T-helper 2 cell (primary cell): ENCODE results near the gene ASCC2.

Experiments
- DNase-seq, 5 experiments: peaks; one replicate each; pipeline versions ENCODE4 v3.0.0 to v3.0.0-alpha.2; 2012 to 2022

ASCC2 gene

DNA sequence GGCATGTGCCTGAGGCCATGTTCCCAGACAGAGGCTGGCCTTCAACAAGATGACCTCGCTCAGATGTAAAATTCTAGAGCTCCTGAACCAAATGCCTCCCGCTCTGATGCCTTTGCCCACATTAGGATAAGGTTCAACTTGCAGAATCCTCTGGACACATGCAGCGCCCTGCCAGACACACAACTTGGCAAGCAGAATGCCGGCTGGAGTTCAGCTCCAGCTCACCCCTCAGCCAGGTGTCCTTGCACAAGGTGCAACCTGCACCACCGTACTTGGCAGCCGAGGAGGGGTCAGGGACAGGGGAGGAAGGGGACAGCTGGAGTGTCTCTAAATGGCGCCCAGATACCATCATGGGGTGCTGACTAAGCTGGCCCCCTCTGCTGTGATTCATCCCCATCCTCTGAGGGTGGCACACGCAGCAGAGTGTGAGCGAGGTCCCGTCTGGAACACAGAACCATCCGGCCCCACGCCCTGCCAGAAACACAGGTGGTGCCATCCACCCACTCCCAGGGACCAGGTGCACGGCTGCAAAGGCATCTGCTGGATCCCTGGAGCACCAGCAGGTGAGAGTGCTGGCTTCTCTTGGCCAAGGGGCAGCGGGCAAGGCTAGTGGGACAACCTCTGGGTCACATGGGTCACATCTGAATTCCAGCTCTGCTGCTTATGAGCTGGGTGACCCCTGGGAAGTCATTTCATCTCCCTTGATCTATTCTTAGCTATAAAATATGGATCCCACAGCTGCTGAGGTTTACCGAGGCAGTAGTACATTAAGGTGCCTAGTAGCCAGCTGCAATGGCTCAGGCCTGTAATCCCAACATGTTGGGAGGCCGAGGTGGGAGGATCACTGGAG, 84.0 kb downstream of the ASCC2 start:
- DNase-seq = no peak

DNA sequence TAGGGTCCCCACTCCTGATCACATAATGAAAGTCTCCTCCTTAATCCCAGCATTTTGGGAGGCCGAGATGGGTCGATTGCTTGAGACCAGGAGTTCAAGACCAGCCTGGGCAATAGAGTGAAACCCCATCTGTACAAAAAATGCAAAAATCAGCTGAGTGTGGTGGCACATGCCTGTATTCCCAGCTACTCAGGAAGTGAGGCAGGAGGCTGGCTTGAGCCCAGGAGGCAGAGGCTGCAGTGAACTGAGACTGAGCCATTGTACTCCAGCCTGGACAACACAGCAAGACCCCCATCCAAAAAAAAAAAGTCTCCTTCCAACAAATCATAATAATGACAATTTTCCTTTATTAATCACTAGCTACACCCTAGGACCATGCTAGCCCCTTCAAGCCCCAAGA, 86.4 kb downstream of the ASCC2 start:
- no peak for DNase-seq

DNA sequence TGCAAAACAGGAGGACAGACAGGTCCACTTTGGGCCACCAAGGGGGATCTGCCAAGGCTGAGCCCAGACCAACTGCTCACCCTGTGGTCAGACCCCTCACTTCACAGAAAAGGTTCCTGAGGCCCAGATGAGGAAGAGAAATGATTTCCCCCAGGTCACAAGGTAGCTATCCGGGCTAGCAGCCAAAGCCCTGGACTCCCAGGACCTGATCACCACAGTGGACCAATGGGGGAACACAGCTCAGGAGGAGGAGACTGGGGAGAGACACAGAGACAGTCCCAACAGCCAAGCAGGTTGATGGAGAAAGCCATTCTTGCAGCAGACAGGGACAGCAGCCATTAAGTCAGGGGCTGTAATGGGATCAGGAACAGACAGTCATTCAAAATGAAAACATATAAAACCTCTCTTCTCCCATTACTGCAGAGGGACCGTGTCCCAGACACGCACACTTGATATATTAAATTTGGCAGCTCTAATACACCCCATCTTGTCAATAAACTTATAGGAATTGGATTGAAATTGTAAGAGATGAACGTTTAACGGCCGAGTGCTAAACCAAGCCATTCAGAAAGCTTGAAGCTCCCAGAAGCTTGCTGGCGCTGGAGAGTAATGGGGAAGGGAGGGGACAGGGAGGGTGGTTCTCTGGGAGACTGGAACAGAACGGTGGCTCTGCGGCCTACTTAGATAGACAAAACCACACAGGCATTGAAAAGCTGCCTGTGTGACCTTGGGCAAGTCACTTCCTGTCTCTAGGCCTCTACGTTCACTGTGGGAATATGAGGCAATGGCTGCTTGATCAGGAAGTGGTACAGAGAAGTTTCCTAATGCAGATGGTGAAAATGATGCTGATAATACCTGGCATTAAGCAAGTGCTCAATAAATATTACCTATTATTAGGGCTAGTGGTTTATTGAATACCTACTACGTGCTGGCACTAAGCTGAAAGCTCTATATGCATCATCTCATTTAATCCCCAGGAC, 87.2 kb downstream of the ASCC2 start:
- DNase-seq = peak in 1 of 5 experiments; percentile 74

DNA sequence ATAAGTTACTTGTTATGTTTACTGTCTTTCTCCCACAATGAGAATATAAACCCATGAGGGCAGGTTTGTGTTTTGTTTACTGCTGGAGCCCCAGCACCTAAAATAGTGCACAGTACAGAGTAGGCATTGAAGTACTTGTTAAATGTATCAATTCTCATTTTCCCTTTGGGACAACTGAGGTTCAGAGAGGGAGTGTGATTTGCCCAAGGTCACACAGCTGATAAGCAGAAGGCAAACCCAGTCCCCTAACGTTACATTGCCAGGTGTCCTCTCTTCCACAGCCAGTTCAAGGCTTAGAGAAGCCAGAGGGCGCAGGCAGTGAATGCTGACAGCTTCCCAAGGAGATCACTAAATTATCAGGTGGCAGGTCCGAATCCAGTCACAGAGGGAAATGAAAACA, 88.0 kb downstream of the ASCC2 start:
- DNase-seq = no peak

DNA sequence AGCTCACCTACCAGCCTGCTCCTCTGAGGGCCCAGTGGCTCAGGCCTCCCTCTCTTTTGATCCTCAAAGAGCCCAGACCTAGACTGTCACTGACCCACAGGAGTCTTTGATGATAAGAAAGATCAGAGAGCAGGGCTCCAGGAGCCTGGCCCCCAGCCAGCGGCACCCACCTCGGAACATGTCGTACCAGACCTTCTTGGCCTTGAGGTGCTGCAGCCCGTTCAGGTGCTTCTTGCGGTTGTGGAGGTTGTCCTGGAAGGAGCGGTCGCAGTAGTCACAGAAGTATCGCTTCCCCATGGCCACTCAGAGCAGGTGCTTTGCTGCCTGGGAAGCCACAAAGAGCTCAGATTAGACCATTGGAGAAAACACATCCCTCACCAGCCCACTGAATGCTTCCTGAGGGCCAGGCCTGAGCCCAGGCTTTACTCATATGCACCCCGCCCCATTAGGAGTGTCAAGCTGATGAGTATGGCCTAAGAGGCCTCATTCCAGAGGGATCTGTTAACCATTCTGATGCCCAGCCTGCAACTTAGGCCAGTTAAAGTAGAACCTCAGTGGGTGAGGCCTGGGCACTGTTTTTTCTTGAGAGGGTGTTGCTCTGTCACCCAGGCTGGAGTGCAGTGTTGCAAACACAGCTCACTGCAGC, 89.7 kb downstream of the ASCC2 start:
- no peak for DNase-seq

DNA sequence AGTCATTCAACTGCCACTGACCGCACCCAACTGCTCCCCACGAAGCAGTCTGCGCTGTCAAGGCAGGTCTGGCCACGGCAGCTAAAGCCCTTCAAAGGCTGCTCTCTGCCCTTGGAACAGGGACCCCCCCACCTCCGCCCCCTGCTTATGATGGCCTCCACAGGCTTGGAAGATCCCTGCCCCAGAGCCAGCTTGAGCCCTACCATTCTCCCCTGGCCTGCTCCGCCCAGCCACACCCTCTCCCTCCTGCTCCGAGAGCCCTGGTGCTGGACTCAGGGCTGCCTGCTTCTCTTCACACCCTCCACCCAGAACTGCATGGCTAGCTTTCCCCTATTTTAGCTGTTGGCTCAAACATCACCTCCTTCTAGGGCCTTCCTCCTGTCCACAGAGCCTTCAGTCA, 90.2 kb downstream of the ASCC2 start:
- DNase-seq = no peak

DNA sequence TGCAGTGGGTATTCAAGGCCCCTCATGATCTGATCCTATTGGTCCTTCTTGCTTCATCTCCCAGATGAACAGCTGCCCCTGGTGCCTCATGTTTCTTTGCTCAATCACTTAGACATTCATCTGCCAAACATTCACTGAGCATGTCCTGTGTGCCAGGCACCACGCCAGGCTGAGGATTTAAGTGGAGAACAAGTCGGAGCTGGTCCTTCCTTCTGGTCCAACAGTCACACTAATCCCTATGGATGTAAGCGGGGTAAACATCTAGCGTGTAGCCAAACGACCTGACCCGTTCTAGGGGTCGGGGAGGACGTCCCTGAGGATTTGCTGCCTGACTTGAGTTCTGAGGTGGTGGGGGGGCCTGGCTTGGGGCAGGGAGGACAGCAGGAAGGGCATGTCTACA, 93.2 kb downstream of the ASCC2 start:
- no peak for DNase-seq

DNA sequence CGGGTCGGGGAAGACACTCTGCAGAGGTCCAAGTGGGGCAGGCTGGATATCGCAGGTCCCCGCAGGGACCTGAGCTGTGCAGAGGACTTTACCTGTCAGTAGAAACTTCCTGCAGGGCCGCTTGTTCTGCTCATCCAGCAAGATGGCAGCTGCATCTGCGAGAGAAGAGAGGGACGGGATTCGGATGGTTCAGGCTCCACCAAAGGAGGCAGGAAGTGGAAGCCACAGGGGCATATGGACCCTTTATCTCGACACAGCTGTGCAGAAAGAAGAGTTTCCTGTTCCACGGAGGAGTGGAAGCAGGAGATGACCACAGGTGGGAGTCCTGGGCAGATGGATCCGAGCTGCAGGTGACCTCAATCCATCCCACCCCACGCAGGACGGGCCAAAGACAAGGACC, 95.7 kb downstream of the ASCC2 start:
- no peak for DNase-seq

DNA sequence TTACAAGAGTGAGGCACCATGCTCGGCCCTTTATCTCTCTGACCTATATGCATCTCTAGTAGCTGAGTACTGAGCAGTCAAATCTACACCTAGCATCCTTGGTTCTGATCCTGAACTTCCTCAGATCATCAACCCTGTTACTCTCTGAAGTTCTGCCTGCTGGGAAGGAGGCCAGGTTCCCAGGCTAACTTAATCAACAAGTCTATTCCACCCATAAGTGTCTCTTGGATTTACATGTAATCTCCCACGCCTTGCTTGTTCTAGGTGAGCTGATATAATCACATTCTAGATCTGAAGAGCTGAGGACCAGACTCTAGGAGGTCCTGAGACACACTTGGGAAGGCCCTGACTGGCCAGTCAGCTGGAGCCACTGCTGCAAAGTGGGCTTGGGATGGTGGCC, 96.1 kb downstream of the ASCC2 start:
- no peak for DNase-seq

DNA sequence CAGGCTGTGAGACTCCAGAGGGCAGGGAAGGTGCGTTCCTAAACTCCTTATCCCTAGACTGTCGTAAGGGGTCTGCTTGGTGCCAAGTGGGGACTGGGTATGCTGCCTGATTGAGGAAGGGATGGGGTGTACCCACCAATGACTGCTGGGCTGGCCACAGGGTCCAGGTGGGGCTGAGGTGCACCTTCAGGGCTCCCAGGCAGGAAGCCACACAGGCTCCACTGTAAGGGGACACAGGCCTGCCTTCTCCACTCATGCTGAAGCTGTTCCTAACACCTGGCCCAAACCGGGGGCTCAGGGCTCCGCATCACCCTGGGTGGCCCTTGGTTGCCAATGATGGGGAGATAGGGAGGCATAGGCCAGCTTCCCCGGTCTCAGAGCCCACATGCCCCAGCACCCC, 97.9 kb downstream of the ASCC2 start:
- no peak for DNase-seq

DNA sequence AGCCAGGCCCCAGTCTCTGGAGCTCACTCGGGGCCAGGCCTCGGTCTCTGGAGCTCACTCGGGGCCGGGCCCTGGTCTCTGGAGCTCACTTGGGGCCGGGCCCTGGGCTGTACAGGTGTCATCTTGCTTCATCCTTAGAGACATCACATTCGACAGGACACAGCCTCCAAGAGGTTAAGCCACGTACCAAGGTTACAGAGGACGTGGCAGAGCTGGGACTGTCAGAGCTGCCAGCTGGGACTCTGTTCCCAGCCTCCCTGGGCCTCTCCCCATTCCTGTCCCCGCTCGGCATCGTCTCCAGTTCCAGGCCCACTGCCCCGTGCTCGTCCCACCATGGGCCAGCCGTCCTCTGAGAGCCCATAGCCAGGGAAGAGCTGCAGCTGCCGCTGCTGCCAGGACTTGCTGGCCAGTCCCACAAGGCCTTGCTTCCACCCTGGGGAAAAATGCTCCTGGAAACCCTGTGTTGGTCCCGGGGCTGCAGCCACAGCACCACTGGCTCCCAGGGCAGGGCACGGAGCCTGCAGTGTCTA, 98.7 kb downstream of the ASCC2 start:
- DNase-seq = no peak
